Measurements from ENCODE around the gene OSTF1. TPM values are rescaled to one million over a fixed set of nuclear protein-coding genes. Genes with fewer than 3 reads are reported as not detected.

The OSTF1 gene
- total RNA-seq, 1 donor from 2014 or later, result 4.4 TPM

DNA sequence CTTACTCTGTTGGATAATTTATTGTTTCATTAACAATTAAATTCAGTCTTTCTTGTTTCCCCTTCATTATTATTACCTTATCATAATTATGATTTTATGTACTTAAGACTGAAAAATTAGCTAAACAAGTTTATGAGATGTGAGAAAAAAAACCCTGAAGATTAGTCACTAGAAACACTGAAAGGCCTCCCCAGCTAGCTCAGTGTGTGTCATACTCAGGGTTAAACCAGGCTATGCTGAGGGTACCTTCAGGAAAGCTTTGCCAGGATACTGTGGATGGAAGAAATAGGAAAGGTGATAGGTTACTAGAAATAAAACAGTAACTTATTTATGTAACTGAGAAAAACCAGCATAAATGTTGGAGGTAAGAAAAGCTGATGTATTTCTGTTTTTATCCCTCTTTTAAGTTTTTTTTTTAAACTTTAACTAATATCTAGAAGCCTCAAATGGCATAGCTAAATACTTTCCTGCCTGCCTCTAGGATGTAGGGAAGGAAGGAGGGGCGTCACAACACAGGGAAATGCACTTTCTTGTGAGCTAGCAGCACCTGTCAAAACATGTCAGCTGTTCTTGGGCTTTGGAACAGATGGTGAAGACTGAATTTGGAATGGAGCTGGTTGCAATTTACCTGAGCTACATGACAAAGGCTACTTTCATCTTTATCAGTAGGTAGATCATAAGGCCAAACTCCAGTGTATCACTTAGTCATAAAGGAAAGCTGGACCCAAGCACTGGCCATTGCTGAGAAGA, 24.6 kb upstream of the OSTF1 start:
- no peak for DNase-seq (ENCODE audit: low read depth, low spot score)
- Mint-ChIP-seq H3K27ac (ENCODE audit: unreplicated experiment) (peak overlapping the region; percentile 76), H3K27me3 (ENCODE audit: low read depth) (no peaks in the 10 kb centered on the region), H3K9me3 (no peaks in the 10 kb centered on the region), H3K4me3 (no peak overlapping the region), H3K4me1 (no peaks in the 10 kb centered on the region), H3K36me3 (ENCODE audit: low read depth) (no peaks in the 10 kb centered on the region)
- TF ChIP-seq, protein P1, sequence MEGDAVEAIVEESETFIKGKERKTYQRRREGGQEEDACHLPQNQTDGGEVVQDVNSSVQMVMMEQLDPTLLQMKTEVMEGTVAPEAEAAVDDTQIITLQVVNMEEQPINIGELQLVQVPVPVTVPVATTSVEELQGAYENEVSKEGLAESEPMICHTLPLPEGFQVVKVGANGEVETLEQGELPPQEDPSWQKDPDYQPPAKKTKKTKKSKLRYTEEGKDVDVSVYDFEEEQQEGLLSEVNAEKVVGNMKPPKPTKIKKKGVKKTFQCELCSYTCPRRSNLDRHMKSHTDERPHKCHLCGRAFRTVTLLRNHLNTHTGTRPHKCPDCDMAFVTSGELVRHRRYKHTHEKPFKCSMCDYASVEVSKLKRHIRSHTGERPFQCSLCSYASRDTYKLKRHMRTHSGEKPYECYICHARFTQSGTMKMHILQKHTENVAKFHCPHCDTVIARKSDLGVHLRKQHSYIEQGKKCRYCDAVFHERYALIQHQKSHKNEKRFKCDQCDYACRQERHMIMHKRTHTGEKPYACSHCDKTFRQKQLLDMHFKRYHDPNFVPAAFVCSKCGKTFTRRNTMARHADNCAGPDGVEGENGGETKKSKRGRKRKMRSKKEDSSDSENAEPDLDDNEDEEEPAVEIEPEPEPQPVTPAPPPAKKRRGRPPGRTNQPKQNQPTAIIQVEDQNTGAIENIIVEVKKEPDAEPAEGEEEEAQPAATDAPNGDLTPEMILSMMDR (conservative IDR thresholded peaks at IDR 0.05), result no peak

DNA sequence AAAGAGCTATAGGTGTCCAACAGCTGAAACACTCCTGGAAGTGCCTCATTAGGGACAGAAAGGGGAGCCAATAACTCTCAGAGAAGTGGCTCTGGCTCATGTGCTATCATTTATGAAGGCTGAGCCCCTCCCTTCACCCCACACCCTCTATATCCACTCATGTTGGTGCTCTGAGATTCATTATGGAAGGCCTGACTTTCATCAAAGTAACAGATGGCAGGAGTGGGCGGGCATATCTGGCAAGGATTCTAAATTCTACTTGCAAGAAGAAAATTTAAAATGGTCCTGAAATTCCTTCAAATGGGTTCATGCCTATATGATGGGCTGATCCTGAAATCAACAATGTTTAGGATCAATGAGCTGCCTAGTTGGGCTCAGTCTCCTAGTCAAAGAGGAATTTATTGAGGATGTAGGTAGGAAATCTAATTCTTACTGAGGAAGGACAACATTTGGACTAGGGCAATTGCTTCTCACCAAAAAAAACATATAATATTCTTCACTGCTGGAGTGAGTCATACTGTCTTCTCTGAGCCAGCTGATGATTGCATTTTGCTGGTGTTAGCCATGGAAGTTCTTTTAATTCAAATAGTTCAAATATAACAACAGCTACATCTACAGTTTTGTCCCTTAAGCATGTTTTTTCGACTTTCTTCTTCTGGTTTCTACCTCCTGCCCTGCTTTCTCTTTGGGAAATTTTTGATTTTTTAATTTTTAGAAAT, 23.8 kb upstream of the OSTF1 start:
- Mint-ChIP-seq H3K4me1 (no peaks in the 10 kb centered on the region), H3K27ac (ENCODE audit: unreplicated experiment) (no peak overlapping the region), H3K9me3 (no peaks in the 10 kb centered on the region), H3K4me3 (no peak overlapping the region), H3K27me3 (ENCODE audit: low read depth) (no peaks in the 10 kb centered on the region), H3K36me3 (ENCODE audit: low read depth) (no peaks in the 10 kb centered on the region)
- TF ChIP-seq, protein P1 (conservative IDR thresholded peaks at IDR 0.05), result no peak
- no peak for DNase-seq (ENCODE audit: low read depth, low spot score)

DNA sequence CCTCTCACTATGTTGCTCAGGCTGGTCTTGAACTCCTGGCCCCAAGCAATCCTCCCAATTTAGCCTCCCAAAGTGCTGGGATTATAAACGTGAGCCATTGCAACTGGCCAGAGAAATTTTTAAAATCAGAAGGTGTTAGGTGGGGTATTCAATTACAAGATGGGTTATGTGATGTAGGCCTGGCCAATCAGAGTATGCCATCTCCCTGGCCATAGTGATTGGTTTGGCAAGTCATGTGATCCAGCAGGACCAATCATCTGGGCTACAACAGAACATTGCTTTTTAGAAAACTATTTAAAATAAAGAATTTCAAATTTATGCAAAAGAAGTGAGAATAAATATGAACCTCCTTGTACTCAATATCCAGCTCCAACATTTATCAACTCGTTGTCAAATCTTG, 22.8 kb upstream of the OSTF1 start:
- Mint-ChIP-seq H3K27me3 (ENCODE audit: low read depth) (no peaks in the 10 kb centered on the region), H3K4me1 (no peaks in the 10 kb centered on the region), H3K27ac (ENCODE audit: unreplicated experiment) (no peak overlapping the region), H3K36me3 (ENCODE audit: low read depth) (no peaks in the 10 kb centered on the region), H3K9me3 (no peaks in the 10 kb centered on the region), H3K4me3 (no peak overlapping the region)
- DNase-seq (ENCODE audit: low read depth, low spot score), result no peak
- TF ChIP-seq, protein P1 (conservative IDR thresholded peaks at IDR 0.05), result no peak

DNA sequence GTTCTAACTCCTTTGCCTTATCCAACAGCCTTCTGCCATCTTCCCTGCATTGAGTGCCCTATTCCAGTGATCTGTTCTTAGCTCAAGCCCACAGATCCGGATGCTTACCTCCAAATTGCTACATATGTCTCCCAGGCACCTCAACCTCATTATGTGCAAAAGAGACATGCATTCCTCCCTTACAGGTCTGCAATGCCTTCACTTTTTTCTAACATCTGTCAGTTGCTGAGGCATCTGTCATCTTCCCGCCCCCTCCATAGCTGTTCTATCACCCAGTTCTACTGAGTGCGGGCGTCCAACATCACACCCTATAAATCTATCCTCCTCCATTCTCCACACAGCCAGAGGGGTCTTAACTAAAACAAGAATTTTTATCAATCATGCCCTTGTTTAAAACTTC, 20.4 kb upstream of the OSTF1 start:
- TF ChIP-seq, protein P1 (conservative IDR thresholded peaks at IDR 0.05), result no peak
- Mint-ChIP-seq H3K4me3 (no peak overlapping the region), H3K36me3 (ENCODE audit: low read depth) (no peaks in the 10 kb centered on the region), H3K9me3 (no peaks in the 10 kb centered on the region), H3K27ac (ENCODE audit: unreplicated experiment) (no peak overlapping the region), H3K4me1 (no peaks in the 10 kb centered on the region), H3K27me3 (ENCODE audit: low read depth) (no peaks in the 10 kb centered on the region)
- DNase-seq (ENCODE audit: low read depth, low spot score), result no peak

DNA sequence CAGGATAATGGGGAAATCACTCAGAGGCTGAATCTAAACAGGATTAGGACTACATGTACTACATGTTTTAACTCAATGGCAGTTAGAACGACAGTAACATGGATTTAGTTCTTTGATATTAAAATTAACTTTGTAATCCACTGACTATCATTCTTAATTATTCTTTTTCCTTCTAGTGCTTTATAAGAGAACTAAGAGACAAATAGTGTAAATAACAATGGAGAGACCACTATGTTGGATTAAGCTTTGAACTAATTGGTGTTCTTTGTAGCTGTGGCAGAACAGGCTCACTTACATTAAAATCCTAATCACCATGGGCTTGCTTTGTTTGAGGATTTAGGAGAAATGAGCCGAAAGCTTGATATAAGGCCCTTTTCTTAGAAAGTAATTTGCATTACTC, 19.1 kb upstream of the OSTF1 start:
- Mint-ChIP-seq H3K27ac (ENCODE audit: unreplicated experiment) (no peak overlapping the region), H3K9me3 (no peaks in the 10 kb centered on the region)

More for the DNA sequence above, 19.1 kb upstream of the OSTF1 start:
- no peak for DNase-seq (ENCODE audit: low read depth, low spot score)
- Mint-ChIP-seq H3K27me3 (ENCODE audit: low read depth) (no peaks in the 10 kb centered on the region), H3K4me3 (no peak overlapping the region), H3K36me3 (ENCODE audit: low read depth) (no peaks in the 10 kb centered on the region), H3K4me1 (no peaks in the 10 kb centered on the region)
- TF ChIP-seq, protein P1 (conservative IDR thresholded peaks at IDR 0.05), result no peak

Data from neural crest cell (in vitro differentiated cells).